HUES6 (cell line): ENCODE results near the gene SLC19A2.

Experiments used
- H3K27ac ChIP-seq: 2 replicates; pipeline ENCODE4 v1.7.0; 2013; ENCODE audit warnings: low read depth, mild to moderate bottlenecking, low read length, inconsistent platforms
- H3K27me3 ChIP-seq: 2 replicates; pipeline ENCODE4 v1.6.1; 2013; ENCODE audit warnings: low read length; ENCODE audit not compliant: control insufficient read depth, insufficient read depth
- H3K36me3 ChIP-seq: 2 replicates; pipeline ENCODE4 v1.6.1; 2013; ENCODE audit warnings: low read length; ENCODE audit not compliant: control insufficient read depth, insufficient read depth
- H3K4me1 ChIP-seq: 2 replicates; pipeline ENCODE4 v1.6.1; 2013; ENCODE audit warnings: low read length; ENCODE audit not compliant: control insufficient read depth, insufficient read depth
- H3K4me3 ChIP-seq: 2 replicates; pipeline ENCODE4 v1.5.1; 2013; ENCODE audit warnings: low read depth, low read length
- H3K9ac ChIP-seq: one replicate; pipeline ENCODE4 v1.6.1; 2013; ENCODE audit warnings: mild to moderate bottlenecking, low read length
- H3K9me3 ChIP-seq: 2 replicates; pipeline ENCODE4 v1.6.1; 2013; ENCODE audit warnings: low read depth, low read length; ENCODE audit not compliant: control insufficient read depth, insufficient read depth

The SLC19A2 gene

DNA sequence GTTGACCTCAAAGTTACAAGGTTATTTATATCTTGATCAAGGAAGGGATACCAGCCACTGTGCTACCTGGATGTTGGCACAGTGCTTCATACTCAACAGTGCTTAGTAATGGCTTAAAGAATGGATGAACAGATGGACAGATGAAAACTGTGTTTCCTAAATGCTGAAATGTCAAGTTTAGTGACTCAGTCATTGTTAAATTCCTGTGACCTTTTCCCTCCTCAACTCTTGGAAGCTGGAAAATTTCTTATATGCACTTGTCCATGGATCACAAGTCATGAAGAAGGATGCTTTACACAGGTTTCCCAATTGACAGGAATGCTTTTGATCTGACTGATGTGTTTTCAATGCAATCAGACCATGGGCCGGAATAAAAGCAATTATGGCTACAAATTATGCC lies 39.6 kb upstream of the SLC19A2 start:
- Histone ChIP-seq H3K4me3 (no peak overlapping the region), H3K36me3 (no peaks in the 10 kb centered on the region), H3K9me3 (no peaks in the 10 kb centered on the region), H3K27ac (no peak overlapping the region), H3K9ac (no peak overlapping the region), H3K4me1 (peaks cover 29% of the 10 kb centered on the region), H3K27me3 (no peaks in the 10 kb centered on the region)

DNA sequence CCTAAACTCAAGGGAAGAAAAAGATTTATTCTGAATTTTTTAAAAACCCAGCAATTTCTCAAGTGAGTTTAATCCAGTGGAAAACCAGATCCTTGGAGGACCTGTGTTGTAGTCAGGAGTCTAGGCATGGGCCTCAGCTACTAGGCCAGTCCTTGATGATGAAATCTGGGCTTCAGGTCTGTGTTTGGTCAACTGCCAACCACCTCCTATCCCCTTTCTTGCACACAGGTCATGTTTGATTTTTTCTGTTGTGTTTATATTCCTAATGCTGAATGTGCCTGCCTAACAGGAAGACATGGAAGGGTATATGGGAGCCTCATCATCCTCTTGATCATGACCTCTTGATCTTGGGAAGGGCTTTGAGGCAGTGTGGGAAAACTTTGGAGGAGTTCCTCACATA lies 38.2 kb upstream of the SLC19A2 start:
- no peak overlapping the region for H3K4me3 ChIP-seq
- H3K4me1 ChIP-seq: peaks cover 16% of the 10 kb centered on the region
- no peak overlapping the region for H3K9ac ChIP-seq
- no peaks in the 10 kb centered on the region for H3K9me3 ChIP-seq
- no peaks in the 10 kb centered on the region for H3K36me3 ChIP-seq
- H3K27me3 ChIP-seq: no peaks in the 10 kb centered on the region
- H3K27ac ChIP-seq: no peak overlapping the region

DNA sequence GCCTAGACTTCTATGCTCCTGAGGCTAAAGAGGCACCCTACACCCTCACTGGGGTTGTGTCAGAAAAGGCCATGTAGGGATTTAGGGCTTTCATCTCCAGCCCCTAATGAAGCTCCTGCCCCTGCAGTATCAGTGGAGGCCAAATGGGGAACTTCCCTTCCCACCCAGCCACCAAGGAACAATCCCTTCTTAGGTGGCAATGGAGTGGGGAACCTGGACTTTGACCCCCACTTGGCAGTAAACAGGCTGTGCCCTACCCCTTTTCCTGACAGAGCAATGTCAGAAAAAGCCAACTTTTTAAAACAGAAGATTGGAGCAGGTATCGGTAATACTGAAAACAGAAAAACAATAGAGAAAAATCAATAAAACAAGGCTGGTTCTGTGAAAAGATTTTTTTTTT lies 35.5 kb upstream of the SLC19A2 start:
- Histone ChIP-seq H3K27me3 (no peaks in the 10 kb centered on the region), H3K9me3 (no peaks in the 10 kb centered on the region), H3K9ac (no peak overlapping the region), H3K4me1 (no peaks in the 10 kb centered on the region), H3K27ac (no peak overlapping the region), H3K36me3 (no peaks in the 10 kb centered on the region), H3K4me3 (no peak overlapping the region)

DNA sequence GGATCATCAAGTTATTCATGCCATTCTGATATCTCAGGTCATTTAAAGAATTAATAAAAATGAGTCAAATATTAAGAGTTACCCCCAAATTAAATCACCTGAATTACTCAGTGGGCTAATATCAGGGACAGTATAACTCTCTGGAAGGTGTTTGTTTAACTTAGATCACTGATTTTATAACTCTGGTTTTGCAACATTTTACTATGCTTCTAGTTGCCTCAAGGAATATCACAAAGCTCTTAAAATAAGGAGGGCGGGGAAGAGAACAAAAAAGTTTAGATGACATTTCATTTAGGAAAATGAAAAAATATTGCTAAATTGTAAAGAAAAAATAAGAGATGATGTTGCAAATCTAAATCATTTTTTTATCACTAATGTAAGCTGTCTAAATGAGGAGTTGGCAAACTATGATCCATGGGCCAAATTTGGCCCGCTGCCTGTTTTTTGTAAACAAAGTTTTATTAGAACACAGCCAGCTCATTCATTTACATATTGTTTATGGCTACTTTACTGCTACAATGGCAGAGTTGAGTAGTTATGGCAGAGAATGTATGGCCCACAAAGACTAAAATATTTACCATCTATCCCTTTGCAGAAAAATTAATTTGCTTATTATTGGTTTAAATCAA lies 31.9 kb upstream of the SLC19A2 start:
- Histone ChIP-seq H3K9ac (no peak overlapping the region), H3K9me3 (no peaks in the 10 kb centered on the region), H3K4me3 (no peak overlapping the region), H3K4me1 (no peaks in the 10 kb centered on the region), H3K36me3 (no peaks in the 10 kb centered on the region), H3K27ac (no peak overlapping the region), H3K27me3 (no peaks in the 10 kb centered on the region)

DNA sequence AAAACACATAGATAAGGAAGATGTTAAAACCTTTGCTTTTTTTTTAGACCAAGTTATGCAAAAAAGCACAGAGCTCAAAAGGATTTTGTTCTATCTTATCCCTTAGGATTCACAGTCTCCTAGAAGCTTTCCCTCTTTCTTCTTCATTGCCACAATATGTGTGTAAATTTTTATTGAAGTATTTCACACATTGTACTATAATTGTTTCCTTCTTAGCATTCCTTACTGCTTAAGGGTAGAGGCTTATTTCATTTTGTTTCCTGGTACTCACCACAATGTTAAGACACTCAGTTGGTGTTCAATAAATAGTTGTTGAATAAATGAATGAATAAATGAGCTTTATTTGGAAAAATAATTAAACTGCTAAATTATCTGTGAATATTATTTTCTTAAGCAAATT lies 29.9 kb upstream of the SLC19A2 start:
- Histone ChIP-seq H3K9ac (no peak overlapping the region), H3K27ac (no peak overlapping the region), H3K4me3 (no peak overlapping the region), H3K9me3 (no peaks in the 10 kb centered on the region), H3K36me3 (no peaks in the 10 kb centered on the region), H3K27me3 (no peaks in the 10 kb centered on the region), H3K4me1 (no peaks in the 10 kb centered on the region)

DNA sequence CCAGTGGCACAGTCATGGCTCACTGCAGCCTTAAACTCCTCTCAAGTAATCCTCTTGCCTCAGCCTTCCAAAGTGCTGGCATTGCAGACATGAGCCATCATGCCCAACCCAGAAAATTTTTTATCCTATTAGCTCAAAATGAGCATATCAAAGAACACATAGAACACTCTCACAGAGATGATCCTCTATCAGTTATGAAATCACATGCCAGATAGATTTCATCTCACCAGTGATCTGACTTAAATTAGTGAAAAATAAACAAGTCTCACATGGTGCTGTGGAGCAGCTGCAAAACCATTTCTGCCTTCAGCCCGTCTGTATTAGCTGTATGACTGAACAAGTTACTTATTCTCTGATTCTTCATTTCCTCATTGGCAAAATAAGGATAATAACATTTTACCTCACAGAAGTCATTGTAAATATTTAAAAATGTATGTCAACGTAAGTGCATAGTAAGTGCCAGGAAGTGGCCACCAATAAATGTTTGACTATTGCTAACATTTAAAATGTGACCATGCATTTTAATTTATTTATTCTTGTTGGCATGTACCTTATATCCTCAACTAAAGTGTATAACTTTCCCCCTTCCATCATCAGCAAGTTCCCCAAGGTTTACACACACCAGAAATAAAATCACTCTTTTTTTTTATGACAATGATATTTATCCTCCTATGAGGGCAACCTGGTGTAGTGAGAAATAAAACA lies 29.0 kb upstream of the SLC19A2 start:
- H3K9me3 ChIP-seq: no peaks in the 10 kb centered on the region
- no peaks in the 10 kb centered on the region for H3K36me3 ChIP-seq
- no peak overlapping the region for H3K27ac ChIP-seq
- H3K27me3 ChIP-seq: no peaks in the 10 kb centered on the region
- no peak overlapping the region for H3K4me3 ChIP-seq
- no peak overlapping the region for H3K9ac ChIP-seq
- H3K4me1 ChIP-seq: no peaks in the 10 kb centered on the region

DNA sequence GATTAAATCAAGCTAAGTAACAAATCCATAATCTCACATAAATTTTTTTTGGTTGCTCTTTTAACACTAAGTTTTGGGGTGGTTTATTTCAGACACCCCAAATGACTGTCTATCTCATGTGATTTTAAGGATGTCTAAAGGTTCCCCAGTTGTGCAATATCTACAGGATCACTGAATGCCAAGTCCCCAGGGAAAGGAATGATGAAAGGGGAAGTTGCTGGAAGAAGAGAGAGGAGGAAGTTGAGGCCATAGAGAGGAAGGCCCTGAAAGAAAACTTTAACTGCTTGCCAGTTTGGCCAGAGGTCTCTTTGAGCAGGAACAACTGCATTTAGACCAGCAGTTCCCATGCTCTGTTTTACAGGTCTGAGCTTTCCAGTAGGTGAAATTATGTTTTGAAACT lies 27.5 kb upstream of the SLC19A2 start:
- no peaks in the 10 kb centered on the region for H3K27me3 ChIP-seq
- H3K27ac ChIP-seq: no peak overlapping the region
- H3K36me3 ChIP-seq: no peaks in the 10 kb centered on the region
- H3K4me3 ChIP-seq: no peak overlapping the region
- no peaks in the 10 kb centered on the region for H3K9me3 ChIP-seq
- no peak overlapping the region for H3K9ac ChIP-seq
- H3K4me1 ChIP-seq: no peaks in the 10 kb centered on the region

DNA sequence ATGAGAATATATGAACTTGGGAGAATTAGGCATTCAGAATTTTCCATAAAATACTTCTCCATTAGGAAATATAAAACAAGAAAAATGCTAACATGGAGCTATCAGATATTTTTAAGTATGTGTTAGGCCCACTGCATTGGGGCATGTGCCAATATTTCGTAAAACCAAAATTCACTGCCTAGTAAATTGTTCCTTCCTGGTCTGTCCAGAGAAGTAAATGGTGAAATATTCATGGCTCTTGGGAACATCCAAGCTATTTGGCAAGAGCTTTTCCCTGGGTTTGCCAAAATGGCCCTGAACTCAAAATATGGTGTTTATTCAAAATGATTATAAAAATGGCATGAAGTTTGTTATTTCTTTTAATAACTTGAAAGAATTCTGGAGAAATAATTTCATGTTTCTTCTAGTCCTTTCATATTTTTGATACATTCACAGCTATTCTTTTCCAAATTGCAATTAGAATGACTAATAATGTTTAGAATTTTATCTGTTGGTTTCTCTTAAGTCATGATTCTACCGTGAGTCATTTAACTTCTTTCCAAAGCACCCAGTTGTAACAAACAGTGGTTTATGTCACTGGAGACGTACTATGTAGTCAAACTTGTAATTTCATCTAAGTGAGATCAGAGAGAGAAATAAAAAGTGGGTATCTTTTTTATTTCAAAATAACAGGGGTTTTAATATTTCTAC lies 25.7 kb upstream of the SLC19A2 start:
- Histone ChIP-seq H3K4me3 (no peak overlapping the region), H3K27ac (no peak overlapping the region), H3K9me3 (no peaks in the 10 kb centered on the region), H3K27me3 (no peaks in the 10 kb centered on the region), H3K4me1 (no peaks in the 10 kb centered on the region), H3K9ac (no peak overlapping the region), H3K36me3 (no peaks in the 10 kb centered on the region)

DNA sequence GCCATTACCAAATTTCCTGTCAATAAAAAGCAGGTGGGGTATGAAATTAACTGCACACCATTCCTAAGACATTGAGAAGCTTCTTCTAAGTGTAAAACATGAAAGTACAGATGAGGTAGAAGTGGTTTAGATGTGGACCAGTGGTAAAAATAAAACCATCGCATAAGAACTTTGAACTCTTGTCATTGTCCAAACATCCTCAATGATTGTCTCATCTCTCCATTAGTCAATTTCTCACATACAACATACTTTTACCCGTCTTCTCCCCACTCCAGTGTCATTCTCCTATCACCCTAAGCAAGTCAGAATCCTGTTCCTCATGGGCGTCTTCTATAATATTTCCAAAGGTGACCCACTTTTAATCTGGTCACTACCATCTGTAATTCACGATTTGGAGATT lies 24.3 kb upstream of the SLC19A2 start:
- Histone ChIP-seq H3K27ac (no peak overlapping the region), H3K9me3 (no peaks in the 10 kb centered on the region), H3K27me3 (no peaks in the 10 kb centered on the region), H3K9ac (no peak overlapping the region), H3K36me3 (no peaks in the 10 kb centered on the region), H3K4me1 (no peaks in the 10 kb centered on the region), H3K4me3 (no peak overlapping the region)

DNA sequence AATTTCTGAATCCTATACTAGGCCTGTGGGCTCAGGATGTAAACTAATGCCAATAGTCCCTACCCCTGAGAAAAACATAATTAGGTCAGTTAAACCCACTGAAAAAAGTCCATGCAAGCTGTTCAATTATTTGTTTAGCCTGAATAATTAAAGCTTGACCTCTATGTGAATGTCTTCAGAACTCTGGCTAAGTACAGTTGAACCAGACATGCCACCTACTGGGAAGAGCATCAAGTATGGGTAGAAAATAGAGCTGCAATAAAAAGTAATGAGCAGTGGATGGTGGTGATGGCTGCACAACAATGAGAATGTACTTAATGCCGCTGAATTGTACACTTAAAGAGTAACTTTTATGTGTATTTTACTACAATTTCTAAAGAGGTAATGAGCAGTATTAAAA lies 23.6 kb upstream of the SLC19A2 start:
- H3K4me3 ChIP-seq: no peak overlapping the region
- H3K9ac ChIP-seq: no peak overlapping the region
- H3K27ac ChIP-seq: no peak overlapping the region
- H3K9me3 ChIP-seq: no peaks in the 10 kb centered on the region
- H3K27me3 ChIP-seq: no peaks in the 10 kb centered on the region
- H3K4me1 ChIP-seq: no peaks in the 10 kb centered on the region
- no peaks in the 10 kb centered on the region for H3K36me3 ChIP-seq
